Subcutaneous abdominal adipose tissue (tissue), 5 donors: ENCODE measurements around the gene MORN1.
A peak's percentile ranks its signal among the peaks of the same experiment; 100 is the strongest.

Source experiments
- H3K27ac ChIP-seq: one replicate; pipeline ENCODE4 v1.7.0; 2013; ENCODE audit warnings: low read depth, mild to moderate bottlenecking, inconsistent platforms, low read length, moderate library complexity
- H3K27me3 ChIP-seq, 5 donors: one replicate each; pipeline ENCODE4 v1.7.0; 2013; ENCODE audit warnings: low read length in 5 of 5, inconsistent platforms in 1 of 5; ENCODE audit not compliant: control insufficient read depth in 5 of 5, insufficient read depth in 4 of 5
- H3K36me3 ChIP-seq, 5 donors: one replicate each; pipeline ENCODE4 v1.7.0; 2013; ENCODE audit warnings: low read length in 5 of 5; ENCODE audit not compliant: control insufficient read depth in 5 of 5, insufficient read depth in 5 of 5
- H3K4me1 ChIP-seq, 5 donors: one replicate each; pipeline ENCODE4 v1.7.0; 2013; ENCODE audit warnings: low read length in 5 of 5, mild to moderate bottlenecking in 3 of 5, moderate library complexity in 1 of 5; ENCODE audit not compliant: control insufficient read depth in 5 of 5, insufficient read depth in 5 of 5
- H3K4me3 ChIP-seq, 5 donors: one replicate each; pipeline ENCODE4 v1.7.0; 2013; ENCODE audit warnings: low read length in 5 of 5, low read depth in 1 of 5
- H3K9ac ChIP-seq, 5 donors: one replicate each; pipeline ENCODE4 v1.7.0; 2013; ENCODE audit warnings: low read length in 5 of 5, mild to moderate bottlenecking in 4 of 5, moderate library complexity in 3 of 5
- H3K9me3 ChIP-seq, 5 donors: one replicate each; pipeline ENCODE4 v1.7.0; 2013; ENCODE audit warnings: low read length in 5 of 5; ENCODE audit not compliant: control insufficient read depth in 5 of 5
- donor health status: healthy.
- donor health status: healthy.
- donor health status: healthy.
- donor health status: healthy.
- donor health status: healthy.

The MORN1 gene

DNA sequence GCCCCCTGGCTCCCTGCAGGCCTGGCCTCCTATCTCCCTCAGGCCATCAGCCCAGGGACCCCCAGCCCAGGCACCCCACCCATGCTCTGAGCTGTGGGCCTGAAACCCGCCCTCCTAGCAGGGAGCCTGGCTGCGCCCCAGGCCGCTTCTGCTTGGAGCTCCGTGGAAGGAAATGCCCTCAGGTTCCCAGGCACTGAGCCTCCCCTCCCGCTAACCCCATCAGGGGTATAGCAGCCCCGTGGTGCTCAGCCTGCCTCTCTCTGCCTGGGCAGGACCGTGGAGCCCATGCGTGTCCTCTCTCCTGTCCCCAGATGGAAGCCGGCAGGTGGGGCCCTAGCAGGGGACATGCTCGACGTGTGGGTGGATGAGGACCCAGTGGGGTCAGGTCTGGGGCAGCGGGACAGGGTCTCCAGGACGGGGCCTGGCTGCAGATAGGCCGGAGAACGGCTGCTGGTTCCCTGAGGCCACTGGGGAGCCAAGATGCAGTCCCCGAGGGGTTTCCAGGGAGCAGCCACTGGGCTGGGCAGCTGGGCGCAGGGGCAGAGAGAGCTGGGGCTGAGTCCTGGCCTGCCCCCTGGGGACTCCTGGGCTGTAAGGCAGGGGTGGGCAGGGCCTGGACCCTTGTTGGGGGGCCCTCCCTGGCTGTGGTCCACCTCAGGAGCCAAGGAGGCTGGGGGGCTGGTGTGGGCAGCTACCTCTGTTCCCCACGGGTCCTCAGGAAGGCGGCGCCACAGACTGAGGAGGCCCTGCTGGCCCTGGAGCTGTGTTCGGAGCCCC, 75.5 kb downstream of the MORN1 start:
- no peaks in the 10 kb centered on the region for H3K27me3 ChIP-seq
- no peaks in the 10 kb centered on the region for H3K36me3 ChIP-seq
- H3K9ac ChIP-seq: peak overlapping the region in 1 of 5 donors; percentile 69
- H3K4me1 ChIP-seq: peaks cover 1 to 92% (median 91%) of the 10 kb centered on the region in 5 donors
- H3K9me3 ChIP-seq: no peaks in the 10 kb centered on the region
- no peak overlapping the region for H3K4me3 ChIP-seq
- H3K27ac ChIP-seq: peak overlapping the region; percentile 65

DNA sequence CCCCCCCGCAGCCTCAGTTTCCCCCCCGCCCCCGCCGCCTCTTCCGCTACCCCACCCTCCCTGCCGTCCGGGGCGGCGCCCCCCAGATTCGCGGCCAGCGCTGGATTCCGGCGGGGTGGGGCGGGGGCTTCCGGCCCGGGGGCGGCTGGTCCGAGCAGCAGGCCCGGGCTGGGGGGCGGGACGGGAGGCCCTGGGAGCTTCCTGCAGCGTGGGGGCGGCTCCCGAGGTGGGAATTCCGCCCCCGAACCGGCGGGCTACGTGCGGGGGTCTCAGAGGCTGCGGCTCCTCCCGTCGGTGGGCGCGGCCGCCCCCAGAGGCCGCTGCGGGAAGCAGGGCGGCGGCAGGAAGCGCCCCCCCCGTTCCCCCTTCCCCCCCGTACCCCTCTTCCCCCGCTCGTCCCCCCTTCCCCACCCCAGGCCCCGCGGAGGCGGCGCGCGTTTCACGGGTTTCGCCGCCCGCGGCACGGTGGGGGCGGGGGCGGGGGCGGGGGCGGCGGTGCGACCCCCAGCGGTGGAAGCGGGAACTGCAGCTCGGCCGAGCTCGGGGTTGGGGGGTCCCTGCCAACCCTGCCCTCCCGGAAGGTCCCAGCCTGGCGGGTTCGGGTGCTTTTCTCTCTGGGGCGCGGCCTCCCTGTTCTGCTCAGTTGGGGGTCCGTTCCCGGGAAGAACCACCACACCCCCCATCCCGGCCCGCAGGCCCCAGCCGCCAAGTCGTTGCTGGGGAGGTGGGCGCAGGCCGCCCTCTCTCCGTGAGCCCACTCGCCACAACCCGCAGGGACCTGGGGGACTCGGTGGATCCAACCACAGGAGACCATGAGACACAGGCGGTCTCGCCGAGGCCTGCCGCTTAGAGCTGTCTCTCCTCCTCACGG, 76.3 kb downstream of the MORN1 start:
- peak overlapping the region; percentile 85 for H3K27ac ChIP-seq
- H3K4me1 ChIP-seq: peaks cover 1 to 92% (median 90%) of the 10 kb centered on the region in 5 donors
- H3K27me3 ChIP-seq: no peaks in the 10 kb centered on the region
- peak overlapping the region in 1 of 5 donors; percentile 35 for H3K9ac ChIP-seq
- no peaks in the 10 kb centered on the region for H3K9me3 ChIP-seq
- H3K4me3 ChIP-seq: peak overlapping the region in 2 of 5 donors; percentile 47 to 56
- no peaks in the 10 kb centered on the region for H3K36me3 ChIP-seq

DNA sequence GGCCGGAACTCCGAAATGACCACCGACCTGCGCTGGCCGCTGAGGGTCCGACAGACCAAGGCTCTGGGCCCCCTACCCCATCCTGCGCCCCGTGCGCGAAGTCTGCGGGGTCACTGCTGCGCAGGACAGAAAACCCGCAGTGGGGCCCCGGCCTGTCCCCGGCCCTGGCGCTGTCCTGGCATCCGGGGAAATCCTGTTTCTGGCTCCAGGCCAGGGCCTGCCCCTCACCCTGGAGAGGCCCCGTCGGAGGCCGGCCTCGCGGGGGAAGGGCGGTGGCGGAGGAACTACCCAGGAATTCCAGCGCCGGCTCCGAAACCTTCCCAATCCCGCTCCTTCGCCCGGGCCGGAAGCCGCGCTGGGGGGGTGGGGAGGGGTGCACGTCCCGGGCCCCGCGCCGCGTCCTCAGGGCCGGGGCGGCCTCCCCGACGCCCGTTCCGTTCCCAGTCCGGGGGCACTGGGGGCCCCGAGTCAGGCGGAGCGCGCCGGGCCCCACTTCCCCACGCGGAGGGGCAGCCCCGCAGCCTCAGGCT, 77.0 kb downstream of the MORN1 start:
- peak overlapping the region in 4 of 5 donors; percentile 11 to 51 (median 29) for H3K4me3 ChIP-seq
- H3K4me1 ChIP-seq: peaks cover 1 to 89% (median 84%) of the 10 kb centered on the region in 5 donors
- no peaks in the 10 kb centered on the region for H3K27me3 ChIP-seq
- peaks cover 0 to under 1% (median 0%) of the 10 kb centered on the region in 5 donors for H3K36me3 ChIP-seq
- no peaks in the 10 kb centered on the region for H3K9me3 ChIP-seq
- peak overlapping the region in 4 of 5 donors; percentile 14 to 55 (median 34) for H3K9ac ChIP-seq
- peak overlapping the region; percentile 85 for H3K27ac ChIP-seq

DNA sequence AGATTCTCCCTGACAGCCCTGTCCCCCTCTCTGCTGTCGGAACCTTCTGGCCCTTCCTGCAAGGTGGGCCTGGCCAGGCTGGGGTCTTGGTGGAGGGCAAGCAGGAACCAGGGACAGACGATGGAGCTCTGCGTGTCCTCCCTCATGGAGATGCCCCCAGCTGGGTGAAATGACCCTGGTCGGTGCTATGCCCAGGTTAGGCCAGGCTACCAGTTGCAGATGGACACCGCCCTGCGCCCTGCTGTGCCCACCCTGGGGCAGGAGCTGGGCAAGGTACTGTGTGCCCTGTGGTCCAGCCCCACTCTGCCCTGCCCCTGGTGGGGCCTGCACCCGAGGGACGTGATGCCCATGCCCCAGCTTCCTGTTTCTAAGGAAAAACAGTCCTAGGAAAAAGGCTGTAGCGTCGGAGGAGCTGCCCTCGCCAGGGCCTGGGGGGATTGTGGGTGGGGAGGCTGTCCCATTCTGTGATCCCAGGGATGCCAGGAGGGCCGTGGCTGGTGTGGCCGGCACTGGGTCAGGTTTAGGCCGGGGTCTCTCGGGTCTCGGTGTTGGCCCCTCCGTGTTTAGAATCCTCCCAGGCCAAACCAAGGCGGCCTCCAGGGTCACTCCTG, 77.6 kb downstream of the MORN1 start:
- H3K9ac ChIP-seq: peak overlapping the region in 4 of 5 donors; percentile 14 to 66 (median 45)

DNA sequence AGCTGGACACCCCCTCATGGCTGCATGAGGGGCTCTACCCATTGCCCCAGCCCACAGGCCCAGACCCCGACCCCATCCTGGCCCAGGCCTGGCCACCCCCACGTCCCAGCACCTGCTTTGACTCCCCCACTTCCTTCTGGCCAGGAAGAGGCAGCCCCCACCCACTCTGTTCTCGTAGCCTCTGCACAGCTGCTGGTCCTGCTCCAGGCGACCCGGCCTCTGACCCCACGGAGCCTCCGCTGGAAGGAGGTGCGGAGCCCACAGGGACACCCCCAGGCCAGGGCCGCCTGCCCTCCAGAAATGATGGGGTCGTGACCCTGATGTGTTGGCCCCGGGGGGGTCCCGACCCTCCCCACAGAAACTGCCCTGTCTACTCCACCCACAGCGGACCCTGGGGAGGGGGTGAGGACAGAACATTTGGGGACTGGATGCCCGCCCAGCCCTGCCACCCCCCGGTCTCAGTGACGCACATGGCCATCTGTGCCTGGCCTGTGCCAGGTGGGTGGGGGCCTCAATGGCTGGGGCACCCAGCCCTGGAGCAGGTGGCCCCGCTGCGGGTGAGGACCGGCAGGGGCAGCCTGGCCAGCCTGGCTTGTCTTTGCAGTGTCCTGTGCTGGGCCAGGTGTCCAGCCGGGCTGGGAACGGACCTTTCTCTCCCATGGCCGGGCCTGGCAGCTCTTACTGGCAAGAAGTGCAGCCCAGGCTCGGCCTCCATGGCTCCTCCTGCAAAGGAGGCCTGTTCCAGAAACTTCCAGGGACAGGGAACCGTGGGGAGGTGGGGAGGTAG, 78.6 kb downstream of the MORN1 start:
- Histone ChIP-seq H3K4me1 (peaks cover 1 to 72% (median 68%) of the 10 kb centered on the region in 5 donors), H3K9ac (peak overlapping the region in 1 of 5 donors; percentile 66), H3K4me3 (no peak overlapping the region), H3K36me3 (peaks cover 3 to 17% (median 15%) of the 10 kb centered on the region in 5 donors), H3K9me3 (no peaks in the 10 kb centered on the region), H3K27ac (peak overlapping the region; percentile 85), H3K27me3 (no peaks in the 10 kb centered on the region)

More for the DNA sequence above, 77.6 kb downstream of the MORN1 start:
- no peaks in the 10 kb centered on the region for H3K27me3 ChIP-seq
- peaks cover 0 to 6% (median 4%) of the 10 kb centered on the region in 5 donors for H3K36me3 ChIP-seq
- H3K4me3 ChIP-seq: peak overlapping the region in 4 of 5 donors; percentile 11 to 51 (median 29)
- peak overlapping the region; percentile 85 for H3K27ac ChIP-seq
- no peaks in the 10 kb centered on the region for H3K9me3 ChIP-seq
- H3K4me1 ChIP-seq: peaks cover 1 to 83% (median 79%) of the 10 kb centered on the region in 5 donors

DNA sequence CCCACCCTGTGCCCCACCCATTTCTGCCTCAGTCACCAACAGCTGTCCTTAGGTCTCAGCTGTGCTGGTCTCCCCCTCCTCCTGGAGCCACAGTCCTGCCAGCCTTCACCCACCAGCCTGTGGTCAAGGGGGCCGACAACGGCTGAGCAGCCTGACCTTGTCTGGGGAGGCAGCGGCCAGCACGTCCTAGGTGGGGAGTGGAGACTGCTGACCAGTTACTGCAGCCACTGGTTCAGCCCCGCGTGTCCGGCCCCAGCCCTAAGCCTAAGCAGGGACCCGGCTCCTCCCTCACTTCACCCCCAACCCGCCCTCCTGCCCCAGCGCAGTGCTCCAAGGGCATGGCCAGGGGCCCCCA, 79.2 kb downstream of the MORN1 start:
- peaks cover 5 to 22% (median 21%) of the 10 kb centered on the region in 5 donors for H3K36me3 ChIP-seq
- H3K9ac ChIP-seq: peak overlapping the region in 1 of 5 donors; percentile 66
- no peaks in the 10 kb centered on the region for H3K27me3 ChIP-seq
- no peaks in the 10 kb centered on the region for H3K9me3 ChIP-seq
- H3K27ac ChIP-seq: peak overlapping the region; percentile 85
- no peak overlapping the region for H3K4me3 ChIP-seq
- H3K4me1 ChIP-seq: peaks cover 1 to 67% (median 62%) of the 10 kb centered on the region in 5 donors

DNA sequence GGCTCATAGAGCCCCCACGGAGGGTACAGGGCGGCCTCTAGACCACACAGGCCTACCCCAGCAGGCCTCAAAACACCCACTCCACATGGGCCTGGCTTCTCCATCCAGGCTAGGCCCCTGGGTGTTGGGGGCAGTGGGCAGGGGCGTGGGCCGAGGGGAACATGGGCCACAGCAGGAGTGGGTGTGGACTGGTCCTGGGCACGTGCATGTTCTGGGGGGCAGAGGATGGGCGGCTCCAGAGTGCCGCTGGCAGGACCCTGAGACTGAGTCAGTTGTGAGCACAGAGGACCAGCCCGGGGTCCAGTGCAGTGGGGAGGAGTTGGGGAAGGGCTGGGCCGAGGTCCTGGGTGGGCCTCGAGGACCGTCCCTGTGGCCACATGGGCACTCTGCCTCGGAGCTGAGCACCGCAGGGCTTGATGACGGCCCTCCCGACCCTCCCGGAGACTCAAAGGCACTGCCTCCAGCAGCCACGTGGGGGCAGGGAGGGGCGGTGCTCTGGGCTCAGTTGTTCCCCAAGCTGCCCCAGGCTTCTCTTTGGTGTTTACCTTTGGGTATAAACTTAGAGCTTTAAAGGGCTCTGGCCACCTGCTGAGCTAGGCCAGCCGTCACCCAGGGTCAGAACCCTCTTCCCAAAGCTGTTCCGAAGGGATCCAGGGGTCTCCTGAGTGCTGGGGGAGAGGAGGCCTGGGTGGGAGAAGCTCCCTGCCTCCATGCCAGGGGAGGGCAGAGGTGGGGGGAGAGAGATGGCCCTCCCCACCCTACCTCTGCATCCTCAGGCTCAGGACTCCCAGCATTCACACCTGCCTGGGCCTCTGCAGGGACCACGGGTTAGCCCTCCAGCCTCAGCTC, 79.9 kb downstream of the MORN1 start:
- peaks cover 1 to 59% (median 56%) of the 10 kb centered on the region in 5 donors for H3K4me1 ChIP-seq

DNA sequence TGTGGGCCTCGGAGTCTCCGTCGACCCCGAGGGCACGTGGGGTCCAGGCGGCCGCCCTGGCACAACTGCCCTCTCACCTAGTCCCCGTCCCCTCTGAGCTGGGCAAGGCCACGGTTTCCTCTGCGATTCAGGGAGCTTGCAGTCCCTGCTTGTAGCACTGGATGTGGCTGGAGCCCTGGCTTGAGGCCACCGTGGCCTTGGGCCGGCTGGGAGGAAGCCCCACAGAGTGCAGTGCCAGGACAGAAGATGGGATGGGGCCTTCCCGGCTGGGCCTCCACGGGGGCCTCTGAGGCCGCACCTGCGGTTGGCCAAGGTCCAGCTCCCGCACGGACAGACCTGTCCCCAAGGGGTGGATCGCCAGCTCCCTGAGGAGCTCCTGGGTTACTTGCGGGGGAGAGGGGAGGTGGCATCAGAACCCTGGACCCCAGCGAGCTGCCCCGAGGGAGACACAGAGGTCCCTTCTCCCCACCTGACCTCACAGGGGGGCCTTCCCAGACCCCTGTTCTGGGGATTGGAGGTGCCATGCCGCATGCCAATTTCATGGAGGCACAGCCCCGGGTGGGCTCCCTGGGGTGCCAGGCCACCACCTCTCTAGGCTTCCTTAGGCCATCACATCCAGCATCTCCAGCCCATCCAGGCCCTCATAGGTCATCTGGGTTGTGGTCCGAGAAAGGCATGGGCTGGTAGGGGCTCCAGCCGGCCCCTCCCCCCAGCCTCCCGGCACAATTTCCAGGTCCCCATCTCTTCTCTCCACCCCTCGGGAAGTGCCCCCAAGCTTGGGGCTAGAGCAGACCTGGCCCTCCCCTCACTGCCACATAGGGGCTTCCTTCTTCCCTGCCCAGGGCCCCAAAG, 80.8 kb downstream of the MORN1 start:
- Histone ChIP-seq H3K27me3 (no peaks in the 10 kb centered on the region), H3K27ac (peak overlapping the region; percentile 85), H3K36me3 (peaks cover 5 to 38% (median 35%) of the 10 kb centered on the region in 5 donors), H3K4me1 (peaks cover 1 to 51% (median 47%) of the 10 kb centered on the region in 5 donors), H3K9ac (peak overlapping the region in 2 of 5 donors; percentile 8 to 52), H3K4me3 (no peak overlapping the region), H3K9me3 (no peaks in the 10 kb centered on the region)

More for the DNA sequence above, 79.9 kb downstream of the MORN1 start:
- H3K36me3 ChIP-seq: peaks cover 5 to 30% (median 27%) of the 10 kb centered on the region in 5 donors
- no peak overlapping the region for H3K4me3 ChIP-seq
- H3K27me3 ChIP-seq: no peaks in the 10 kb centered on the region
- peak overlapping the region; percentile 85 for H3K27ac ChIP-seq
- peak overlapping the region in 2 of 5 donors; percentile 8 to 52 for H3K9ac ChIP-seq
- no peaks in the 10 kb centered on the region for H3K9me3 ChIP-seq
